ENCODE results near the gene FAM234B. TPM values are rescaled to one million over a fixed set of nuclear protein-coding genes. Genes with fewer than 3 reads are reported as not detected.
A peak's percentile ranks its signal among the peaks of the same experiment; 100 is the strongest.

FAM234B gene
- total and polyA plus RNA-seq, 2 experiments from 2014 or later: 9.5 to 21.1 TPM

DNA sequence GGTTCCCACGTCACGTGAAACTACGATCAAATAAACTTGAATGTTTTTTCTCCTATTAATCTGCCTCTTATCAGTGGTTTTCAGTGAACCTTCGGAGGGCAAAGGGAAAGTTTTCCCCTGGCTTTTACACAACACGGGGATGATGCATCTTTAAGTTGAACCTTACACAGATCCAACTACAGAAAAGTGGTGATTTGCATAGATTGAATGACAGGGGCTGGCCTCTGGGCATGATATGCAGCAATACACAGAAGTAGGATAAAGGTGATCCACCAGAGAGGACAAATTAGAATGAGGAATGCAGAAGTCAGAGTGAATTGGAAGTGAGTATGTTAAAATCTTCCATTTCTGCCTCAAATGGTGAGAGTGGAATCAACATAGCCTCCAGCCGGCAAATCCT, 47.7 kb downstream of the FAM234B start:
- Histone ChIP-seq H3K79me2 (replicated peaks; ENCODE audit: insufficient read depth) (no peaks in the 10 kb centered on the region), H3K4me1 (ENCODE audit: insufficient read depth) (peaks cover 31% of the 10 kb centered on the region), H3K36me3 (ENCODE audit: insufficient read depth) (no peaks in the 10 kb centered on the region), H3K27ac (ENCODE audit: low read depth) (no peak overlapping the region), H4K20me1 (replicated peaks; ENCODE audit: insufficient read depth) (no peaks in the 10 kb centered on the region), H3K4me2 (no peak overlapping the region), H2AFZ (no peak overlapping the region), H3K4me3 (no peak overlapping the region), H3F3A (replicated peaks; ENCODE audit: low read depth) (peaks cover 11% of the 10 kb centered on the region; the same call in 1 of the 2 replicates), H3K9me2 (ENCODE audit: insufficient read depth) (peaks cover 5% of the 10 kb centered on the region), H3K27me3 (ENCODE audit: insufficient read depth) (no peaks in the 10 kb centered on the region)
- TF ChIP-seq, protein P1, sequence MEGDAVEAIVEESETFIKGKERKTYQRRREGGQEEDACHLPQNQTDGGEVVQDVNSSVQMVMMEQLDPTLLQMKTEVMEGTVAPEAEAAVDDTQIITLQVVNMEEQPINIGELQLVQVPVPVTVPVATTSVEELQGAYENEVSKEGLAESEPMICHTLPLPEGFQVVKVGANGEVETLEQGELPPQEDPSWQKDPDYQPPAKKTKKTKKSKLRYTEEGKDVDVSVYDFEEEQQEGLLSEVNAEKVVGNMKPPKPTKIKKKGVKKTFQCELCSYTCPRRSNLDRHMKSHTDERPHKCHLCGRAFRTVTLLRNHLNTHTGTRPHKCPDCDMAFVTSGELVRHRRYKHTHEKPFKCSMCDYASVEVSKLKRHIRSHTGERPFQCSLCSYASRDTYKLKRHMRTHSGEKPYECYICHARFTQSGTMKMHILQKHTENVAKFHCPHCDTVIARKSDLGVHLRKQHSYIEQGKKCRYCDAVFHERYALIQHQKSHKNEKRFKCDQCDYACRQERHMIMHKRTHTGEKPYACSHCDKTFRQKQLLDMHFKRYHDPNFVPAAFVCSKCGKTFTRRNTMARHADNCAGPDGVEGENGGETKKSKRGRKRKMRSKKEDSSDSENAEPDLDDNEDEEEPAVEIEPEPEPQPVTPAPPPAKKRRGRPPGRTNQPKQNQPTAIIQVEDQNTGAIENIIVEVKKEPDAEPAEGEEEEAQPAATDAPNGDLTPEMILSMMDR (conservative IDR thresholded peaks at IDR 0.05; ENCODE audit: low read depth in 2 of 2): no peak
- TF ChIP-seq, protein P2, sequence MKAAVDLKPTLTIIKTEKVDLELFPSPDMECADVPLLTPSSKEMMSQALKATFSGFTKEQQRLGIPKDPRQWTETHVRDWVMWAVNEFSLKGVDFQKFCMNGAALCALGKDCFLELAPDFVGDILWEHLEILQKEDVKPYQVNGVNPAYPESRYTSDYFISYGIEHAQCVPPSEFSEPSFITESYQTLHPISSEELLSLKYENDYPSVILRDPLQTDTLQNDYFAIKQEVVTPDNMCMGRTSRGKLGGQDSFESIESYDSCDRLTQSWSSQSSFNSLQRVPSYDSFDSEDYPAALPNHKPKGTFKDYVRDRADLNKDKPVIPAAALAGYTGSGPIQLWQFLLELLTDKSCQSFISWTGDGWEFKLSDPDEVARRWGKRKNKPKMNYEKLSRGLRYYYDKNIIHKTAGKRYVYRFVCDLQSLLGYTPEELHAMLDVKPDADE (IDR thresholded peaks at IDR 0.05): no peak
- TF ChIP-seq JUNB (IDR thresholded peaks at IDR 0.05; ENCODE audit: unreplicated experiment) (no peak), EZH2phosphoT487 (IDR thresholded peaks at IDR 0.05; ENCODE audit: unreplicated experiment) (no peak), POLR2AphosphoS5 (IDR thresholded peaks at IDR 0.05; ENCODE audit: low read depth) (no peak), ZNF331 (CRISPR knock-in tag; IDR thresholded peaks at IDR 0.05; ENCODE audit: low read depth) (no peak), EZH2 (IDR thresholded peaks at IDR 0.05; ENCODE audit: low read depth, unreplicated experiment) (no peak), ZNF114 (CRISPR knock-in tag; IDR thresholded peaks at IDR 0.05) (no peak), NANOG (IDR thresholded peaks at IDR 0.05; ENCODE audit: borderline replicate concordance) (no peak)
- TF ChIP-seq, protein P3, sequence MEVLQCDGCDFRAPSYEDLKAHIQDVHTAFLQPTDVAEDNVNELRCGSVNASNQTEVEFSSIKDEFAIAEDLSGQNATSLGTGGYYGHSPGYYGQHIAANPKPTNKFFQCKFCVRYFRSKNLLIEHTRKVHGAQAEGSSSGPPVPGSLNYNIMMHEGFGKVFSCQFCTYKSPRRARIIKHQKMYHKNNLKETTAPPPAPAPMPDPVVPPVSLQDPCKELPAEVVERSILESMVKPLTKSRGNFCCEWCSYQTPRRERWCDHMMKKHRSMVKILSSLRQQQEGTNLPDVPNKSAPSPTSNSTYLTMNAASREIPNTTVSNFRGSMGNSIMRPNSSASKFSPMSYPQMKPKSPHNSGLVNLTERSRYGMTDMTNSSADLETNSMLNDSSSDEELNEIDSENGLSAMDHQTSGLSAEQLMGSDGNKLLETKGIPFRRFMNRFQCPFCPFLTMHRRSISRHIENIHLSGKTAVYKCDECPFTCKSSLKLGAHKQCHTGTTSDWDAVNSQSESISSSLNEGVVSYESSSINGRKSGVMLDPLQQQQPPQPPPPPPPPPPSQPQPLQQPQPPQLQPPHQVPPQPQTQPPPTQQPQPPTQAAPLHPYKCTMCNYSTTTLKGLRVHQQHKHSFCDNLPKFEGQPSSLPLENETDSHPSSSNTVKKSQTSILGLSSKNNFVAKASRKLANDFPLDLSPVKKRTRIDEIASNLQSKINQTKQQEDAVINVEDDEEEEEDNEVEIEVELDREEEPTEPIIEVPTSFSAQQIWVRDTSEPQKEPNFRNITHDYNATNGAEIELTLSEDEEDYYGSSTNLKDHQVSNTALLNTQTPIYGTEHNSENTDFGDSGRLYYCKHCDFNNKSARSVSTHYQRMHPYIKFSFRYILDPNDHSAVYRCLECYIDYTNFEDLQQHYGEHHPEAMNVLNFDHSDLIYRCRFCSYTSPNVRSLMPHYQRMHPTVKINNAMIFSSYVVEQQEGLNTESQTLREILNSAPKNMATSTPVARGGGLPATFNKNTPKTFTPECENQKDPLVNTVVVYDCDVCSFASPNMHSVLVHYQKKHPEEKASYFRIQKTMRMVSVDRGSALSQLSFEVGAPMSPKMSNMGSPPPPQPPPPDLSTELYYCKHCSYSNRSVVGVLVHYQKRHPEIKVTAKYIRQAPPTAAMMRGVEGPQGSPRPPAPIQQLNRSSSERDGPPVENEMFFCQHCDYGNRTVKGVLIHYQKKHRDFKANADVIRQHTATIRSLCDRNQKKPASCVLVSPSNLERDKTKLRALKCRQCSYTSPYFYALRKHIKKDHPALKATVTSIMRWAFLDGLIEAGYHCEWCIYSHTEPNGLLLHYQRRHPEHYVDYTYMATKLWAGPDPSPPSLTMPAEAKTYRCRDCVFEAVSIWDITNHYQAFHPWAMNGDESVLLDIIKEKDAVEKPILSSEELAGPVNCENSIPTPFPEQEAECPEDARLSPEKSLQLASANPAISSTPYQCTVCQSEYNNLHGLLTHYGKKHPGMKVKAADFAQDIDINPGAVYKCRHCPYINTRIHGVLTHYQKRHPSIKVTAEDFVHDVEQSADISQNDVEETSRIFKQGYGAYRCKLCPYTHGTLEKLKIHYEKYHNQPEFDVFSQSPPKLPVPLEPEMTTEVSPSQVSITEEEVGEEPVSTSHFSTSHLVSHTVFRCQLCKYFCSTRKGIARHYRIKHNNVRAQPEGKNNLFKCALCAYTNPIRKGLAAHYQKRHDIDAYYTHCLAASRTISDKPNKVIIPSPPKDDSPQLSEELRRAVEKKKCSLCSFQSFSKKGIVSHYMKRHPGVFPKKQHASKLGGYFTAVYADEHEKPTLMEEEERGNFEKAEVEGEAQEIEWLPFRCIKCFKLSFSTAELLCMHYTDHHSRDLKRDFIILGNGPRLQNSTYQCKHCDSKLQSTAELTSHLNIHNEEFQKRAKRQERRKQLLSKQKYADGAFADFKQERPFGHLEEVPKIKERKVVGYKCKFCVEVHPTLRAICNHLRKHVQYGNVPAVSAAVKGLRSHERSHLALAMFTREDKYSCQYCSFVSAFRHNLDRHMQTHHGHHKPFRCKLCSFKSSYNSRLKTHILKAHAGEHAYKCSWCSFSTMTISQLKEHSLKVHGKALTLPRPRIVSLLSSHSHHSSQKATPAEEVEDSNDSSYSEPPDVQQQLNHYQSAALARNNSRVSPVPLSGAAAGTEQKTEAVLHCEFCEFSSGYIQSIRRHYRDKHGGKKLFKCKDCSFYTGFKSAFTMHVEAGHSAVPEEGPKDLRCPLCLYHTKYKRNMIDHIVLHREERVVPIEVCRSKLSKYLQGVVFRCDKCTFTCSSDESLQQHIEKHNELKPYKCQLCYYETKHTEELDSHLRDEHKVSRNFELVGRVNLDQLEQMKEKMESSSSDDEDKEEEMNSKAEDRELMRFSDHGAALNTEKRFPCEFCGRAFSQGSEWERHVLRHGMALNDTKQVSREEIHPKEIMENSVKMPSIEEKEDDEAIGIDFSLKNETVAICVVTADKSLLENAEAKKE (CRISPR knock-in tag; IDR thresholded peaks at IDR 0.05): no peak
- Mint-ChIP-seq H3K4me1 (peaks cover 51% of the 10 kb centered on the region), H3K27ac (peak overlapping the region; percentile 29; the same call in 1 of the 2 replicates), H3K9me3 (no peaks in the 10 kb centered on the region), H3K27me3 (ENCODE audit: insufficient read depth, low read depth, poor library complexity) (peaks cover 2% of the 10 kb centered on the region), H3K4me3 (no peak overlapping the region), H3K36me3 (ENCODE audit: low read depth) (no peaks in the 10 kb centered on the region)
- DNase-seq (ENCODE audit: low spot score) (no peak), ATAC-seq (no peak)

All from GM23338 (cell line).